Gastrocnemius medialis (tissue), 4 donors: ENCODE measurements around the gene PTGIS. TPM values are rescaled to one million over a fixed set of nuclear protein-coding genes. Genes with fewer than 3 reads are reported as not detected.

Experiments used
- ATAC-seq, 2 donors: fragments of 150-250 bp; one replicate each; pipeline ENCODE4 v1.9.1; 2016
- DNase-seq, 2 donors: peaks; one replicate each; pipeline ENCODE4 v3.0.0-alpha.2; 2019
- H3K27ac ChIP-seq, 4 donors: fragments of 200-600 bp; sonication (generic); 1 replicate in 1 of 4; 2 replicates in 3 of 4; pipeline ENCODE4 v1.5.1; 2016 to 2018; ENCODE audit warnings: mild to moderate bottlenecking in 2 of 4, moderate library complexity in 1 of 4
- H3K27me3 ChIP-seq, 3 donors: fragments of 200-600 bp; sonication (generic) in 2 of 3; 1 replicate in 1 of 3; 2 replicates in 2 of 3; pipeline versions ENCODE4 v1.5.1 to v1.6.0; 2016 to 2019; ENCODE audit warnings: mild to moderate bottlenecking in 1 of 3, moderate library complexity in 1 of 3
- H3K36me3 ChIP-seq, 2 donors: fragments of 200-600 bp; sonication (generic) in 1 of 2; one replicate each; pipeline ENCODE4 v1.5.1; 2017 to 2018
- H3K4me1 ChIP-seq, 2 donors: fragments of 200-600 bp; sonication (generic) in 1 of 2; one replicate each; pipeline ENCODE4 v1.5.1; 2016 to 2017; ENCODE audit warnings: mild to moderate bottlenecking in 2 of 2
- H3K4me3 ChIP-seq, 4 donors: fragments of 200-600 bp; sonication (generic) in 3 of 4; 1 replicate in 1 of 4; 2 replicates in 3 of 4; pipeline ENCODE4 v1.5.1; 2016 to 2019; ENCODE audit warnings: mild to moderate bottlenecking in 2 of 4
- H3K9me3 ChIP-seq, 3 donors: fragments of 200-600 bp; sonication (generic) in 2 of 3; 1 replicate in 1 of 3; 2 replicates in 2 of 3; pipeline ENCODE4 v1.5.1; 2016 to 2019
- CTCF ChIP-seq, 5 experiments: fragments of 450-650 bp in 3 of 5; fragments of 200-600 bp in 2 of 5; sonication (generic) in 2 of 5; IDR thresholded peaks in 4 of 5; conservative IDR thresholded peaks in 1 of 5; 1 replicate in 4 of 5; 2 replicates in 1 of 5; pipeline ENCODE4 v1.5.1; 2016 to 2019; ENCODE audit warnings: antibody characterized with exemption in 5 of 5, mild to moderate bottlenecking in 3 of 5, moderate library complexity in 3 of 5
- POLR2A ChIP-seq, 2 donors: fragments of 450-650 bp; IDR thresholded peaks; one replicate each; pipeline ENCODE4 v1.6.1; 2017; ENCODE audit warnings: antibody characterized with exemption in 2 of 2, mild to moderate bottlenecking in 2 of 2, moderate library complexity in 2 of 2
- in situ Hi-C, 4 donors: fragments of 200-750 bp; cut with MboI; loops; one replicate each; pipeline versions ENCODE4 v1.15.0 to v1.8.0; 2017; ENCODE audit warnings: low sequenced_read_pairs in 4 of 4
- intact Hi-C: fragments of 100-400 bp; cut with DNase I; formaldehyde crosslinking; loops from one replicate; pipeline ENCODE4 v1.15.1; 2023; ENCODE audit warnings: low total_unique reads
- total RNA-seq, 4 donors: library from RNA; depleted of rRNA; stranded (reverse); fragments of >200 nt; gene quantifications; one replicate each; pipeline versions ENCODE4 v1.1.0 to v1.2.3, GENCODE V29; 2016

PTGIS gene
- total RNA-seq, 4 donors from 2014 or later, result 4.5 to 13.1 (median 9.5) TPM

- Histone ChIP-seq H3K4me3 (no peak overlapping the region), H3K36me3 (peaks cover 0 to 4% of the 10 kb centered on the region in 2 donors), H3K9me3 (no peaks in the 10 kb centered on the region), H3K4me1 (peaks cover 0 to 6% of the 10 kb centered on the region in 2 donors), H3K27ac (no peak overlapping the region), H3K27me3 (no peaks in the 10 kb centered on the region)
- TF ChIP-seq CTCF (IDR thresholded peaks at IDR 0.05 in 4 of 5, conservative IDR thresholded peaks at IDR 0.05 in 1 of 5) (no peak), POLR2A (IDR thresholded peaks at IDR 0.05) (no peak)
- no peak for DNase-seq
- intact Hi-C loops (no loop called here), in situ Hi-C loops (no loop called here)
- ATAC-seq, result no peak
Measured at GRCh38 chr20:49468412-49468811, 99.5 kb downstream of the PTGIS start.

- intact Hi-C loops (no loop called here), in situ Hi-C loops (no loop called here)
- Histone ChIP-seq H3K4me3 (no peak overlapping the region), H3K36me3 (peaks cover 0 to 4% of the 10 kb centered on the region in 2 donors), H3K27ac (no peak overlapping the region), H3K27me3 (no peaks in the 10 kb centered on the region), H3K4me1 (peaks cover 0 to 6% of the 10 kb centered on the region in 2 donors), H3K9me3 (no peaks in the 10 kb centered on the region)
- no peak for TF ChIP-seq CTCF (IDR thresholded peaks at IDR 0.05 in 4 of 5, conservative IDR thresholded peaks at IDR 0.05 in 1 of 5)
- TF ChIP-seq POLR2A (IDR thresholded peaks at IDR 0.05), result no peak
- ATAC-seq (no peak), DNase-seq (no peak)
Measured at GRCh38 chr20:49466114-49466912, 101.6 kb downstream of the PTGIS start.

- intact Hi-C loops, result no loop called here
- no peak for DNase-seq
- no peak for ATAC-seq
- no peak overlapping the region for H3K4me3 ChIP-seq
- TF ChIP-seq CTCF (IDR thresholded peaks at IDR 0.05 in 4 of 5, conservative IDR thresholded peaks at IDR 0.05 in 1 of 5) (no peak), POLR2A (IDR thresholded peaks at IDR 0.05) (no peak)
- H3K9me3 ChIP-seq, result no peaks in the 10 kb centered on the region
- in situ Hi-C loops, result no loop called here
- H3K27ac ChIP-seq, result no peak overlapping the region
- H3K36me3 ChIP-seq, result peaks cover 0 to 4% of the 10 kb centered on the region in 2 donors
- peaks cover 0 to 6% of the 10 kb centered on the region in 2 donors for H3K4me1 ChIP-seq
- no peaks in the 10 kb centered on the region for H3K27me3 ChIP-seq
Measured at GRCh38 chr20:49464556-49464955, 103.4 kb downstream of the PTGIS start.

GRCh38 chr20:49462626-49463025 is 105.3 kb downstream of the PTGIS start:
- Histone ChIP-seq H3K9me3 (no peaks in the 10 kb centered on the region), H3K4me1 (peaks cover 0 to 6% of the 10 kb centered on the region in 2 donors), H3K27ac (no peak overlapping the region), H3K36me3 (no peaks in the 10 kb centered on the region), H3K27me3 (no peaks in the 10 kb centered on the region), H3K4me3 (no peak overlapping the region)
- no peak for TF ChIP-seq POLR2A (IDR thresholded peaks at IDR 0.05)
- TF ChIP-seq CTCF (IDR thresholded peaks at IDR 0.05 in 4 of 5, conservative IDR thresholded peaks at IDR 0.05 in 1 of 5), result no peak
- intact Hi-C loops (no loop called here), in situ Hi-C loops (no loop called here)
- ATAC-seq (no peak), DNase-seq (no peak)
